Measurements from ENCODE around the gene WDR87.

DNA sequence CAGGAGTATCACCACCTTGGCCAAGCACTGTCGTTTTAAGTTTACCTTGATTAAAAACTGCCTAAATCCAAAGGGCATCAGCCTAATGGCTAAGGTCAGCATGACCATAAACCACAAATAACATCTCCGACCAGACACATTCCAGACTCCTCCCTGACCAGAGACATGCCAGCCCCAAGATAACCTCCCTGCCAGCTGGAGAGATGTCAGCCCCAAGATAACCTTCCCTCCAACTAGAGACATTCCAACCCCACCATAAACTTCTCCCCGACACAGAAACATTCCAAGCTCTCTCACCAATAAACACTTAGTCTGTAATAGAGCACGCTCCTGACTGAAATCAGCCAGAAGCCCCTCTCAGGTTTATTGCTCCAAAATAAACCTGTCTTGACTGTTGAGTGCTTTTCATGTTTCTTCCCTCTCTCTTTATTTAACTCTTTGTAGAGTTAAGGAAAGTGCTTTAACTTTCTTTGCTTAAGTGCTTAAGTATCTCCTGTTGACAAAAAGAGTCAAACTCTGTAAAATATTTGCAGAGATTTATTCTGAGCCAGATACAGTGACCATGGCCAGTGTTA lies 36.5 kb downstream of the WDR87 start:
- TF ChIP-seq, protein P1, sequence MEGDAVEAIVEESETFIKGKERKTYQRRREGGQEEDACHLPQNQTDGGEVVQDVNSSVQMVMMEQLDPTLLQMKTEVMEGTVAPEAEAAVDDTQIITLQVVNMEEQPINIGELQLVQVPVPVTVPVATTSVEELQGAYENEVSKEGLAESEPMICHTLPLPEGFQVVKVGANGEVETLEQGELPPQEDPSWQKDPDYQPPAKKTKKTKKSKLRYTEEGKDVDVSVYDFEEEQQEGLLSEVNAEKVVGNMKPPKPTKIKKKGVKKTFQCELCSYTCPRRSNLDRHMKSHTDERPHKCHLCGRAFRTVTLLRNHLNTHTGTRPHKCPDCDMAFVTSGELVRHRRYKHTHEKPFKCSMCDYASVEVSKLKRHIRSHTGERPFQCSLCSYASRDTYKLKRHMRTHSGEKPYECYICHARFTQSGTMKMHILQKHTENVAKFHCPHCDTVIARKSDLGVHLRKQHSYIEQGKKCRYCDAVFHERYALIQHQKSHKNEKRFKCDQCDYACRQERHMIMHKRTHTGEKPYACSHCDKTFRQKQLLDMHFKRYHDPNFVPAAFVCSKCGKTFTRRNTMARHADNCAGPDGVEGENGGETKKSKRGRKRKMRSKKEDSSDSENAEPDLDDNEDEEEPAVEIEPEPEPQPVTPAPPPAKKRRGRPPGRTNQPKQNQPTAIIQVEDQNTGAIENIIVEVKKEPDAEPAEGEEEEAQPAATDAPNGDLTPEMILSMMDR (IDR thresholded peaks at IDR 0.05), result no peak
- TF ChIP-seq POLR2AphosphoS5 (IDR thresholded peaks at IDR 0.05; ENCODE audit: low read depth, low read length) (no peak), SIN3A (IDR thresholded peaks at IDR 0.05; ENCODE audit: borderline replicate concordance, insufficient read depth, low read depth, low read length) (no peak), TCF7L2 (IDR thresholded peaks at IDR 0.05; ENCODE audit: low read depth, low read length) (no peak)
- TF ChIP-seq, protein P2, sequence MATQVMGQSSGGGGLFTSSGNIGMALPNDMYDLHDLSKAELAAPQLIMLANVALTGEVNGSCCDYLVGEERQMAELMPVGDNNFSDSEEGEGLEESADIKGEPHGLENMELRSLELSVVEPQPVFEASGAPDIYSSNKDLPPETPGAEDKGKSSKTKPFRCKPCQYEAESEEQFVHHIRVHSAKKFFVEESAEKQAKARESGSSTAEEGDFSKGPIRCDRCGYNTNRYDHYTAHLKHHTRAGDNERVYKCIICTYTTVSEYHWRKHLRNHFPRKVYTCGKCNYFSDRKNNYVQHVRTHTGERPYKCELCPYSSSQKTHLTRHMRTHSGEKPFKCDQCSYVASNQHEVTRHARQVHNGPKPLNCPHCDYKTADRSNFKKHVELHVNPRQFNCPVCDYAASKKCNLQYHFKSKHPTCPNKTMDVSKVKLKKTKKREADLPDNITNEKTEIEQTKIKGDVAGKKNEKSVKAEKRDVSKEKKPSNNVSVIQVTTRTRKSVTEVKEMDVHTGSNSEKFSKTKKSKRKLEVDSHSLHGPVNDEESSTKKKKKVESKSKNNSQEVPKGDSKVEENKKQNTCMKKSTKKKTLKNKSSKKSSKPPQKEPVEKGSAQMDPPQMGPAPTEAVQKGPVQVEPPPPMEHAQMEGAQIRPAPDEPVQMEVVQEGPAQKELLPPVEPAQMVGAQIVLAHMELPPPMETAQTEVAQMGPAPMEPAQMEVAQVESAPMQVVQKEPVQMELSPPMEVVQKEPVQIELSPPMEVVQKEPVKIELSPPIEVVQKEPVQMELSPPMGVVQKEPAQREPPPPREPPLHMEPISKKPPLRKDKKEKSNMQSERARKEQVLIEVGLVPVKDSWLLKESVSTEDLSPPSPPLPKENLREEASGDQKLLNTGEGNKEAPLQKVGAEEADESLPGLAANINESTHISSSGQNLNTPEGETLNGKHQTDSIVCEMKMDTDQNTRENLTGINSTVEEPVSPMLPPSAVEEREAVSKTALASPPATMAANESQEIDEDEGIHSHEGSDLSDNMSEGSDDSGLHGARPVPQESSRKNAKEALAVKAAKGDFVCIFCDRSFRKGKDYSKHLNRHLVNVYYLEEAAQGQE (IDR thresholded peaks at IDR 0.05; ENCODE audit: insufficient read depth in 1 of 2, low read depth in 2 of 2, low read length in 1 of 2), result no peak
